ENCODE results near the gene FTSJ1.
A peak's percentile ranks its signal among the peaks of the same experiment; 100 is the strongest.

The FTSJ1 gene

DNA sequence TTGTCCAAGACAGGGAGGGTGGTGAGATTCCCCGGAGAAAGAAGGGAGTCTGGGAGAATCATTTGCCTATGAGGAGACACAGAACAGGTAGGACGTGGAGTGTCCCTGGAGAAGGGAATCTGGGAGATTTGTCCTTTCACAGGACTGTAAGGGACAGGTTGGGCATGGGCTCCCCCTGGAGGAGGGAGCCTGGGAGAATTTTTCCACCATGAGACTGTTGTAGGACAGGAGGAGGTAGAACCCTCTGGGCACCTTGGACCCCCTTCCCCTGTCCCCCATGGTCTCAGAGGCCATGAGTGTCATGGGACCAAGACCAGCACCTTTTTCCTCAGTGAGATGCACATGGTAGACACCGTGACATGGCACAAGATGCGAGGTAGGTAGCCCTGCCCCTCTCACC is 35.6 kb downstream of the FTSJ1 start:
- H3K4me2 ChIP-seq (ENCODE audit: low read depth, low read length) = no peak overlapping the region
- H3K79me2 ChIP-seq (ENCODE audit: low read length) = no peaks in the 10 kb centered on the region
- no peaks in the 10 kb centered on the region for H3F3A ChIP-seq (ENCODE audit: insufficient read depth, low read length)
- no peaks in the 10 kb centered on the region for H3K4me1 ChIP-seq (ENCODE audit: low read length)
- no peaks in the 10 kb centered on the region for H3K36me3 ChIP-seq (replicated peaks; ENCODE audit: insufficient read depth, low read length)
- no peaks in the 10 kb centered on the region for H3K27me3 ChIP-seq (replicated peaks; ENCODE audit: insufficient read depth, low read length)
- H3K9me2 ChIP-seq (replicated peaks; ENCODE audit: insufficient read depth, low read length) = no peaks in the 10 kb centered on the region
- H3K27ac ChIP-seq (ENCODE audit: low read length) = no peak overlapping the region
- TF ChIP-seq EZH2 (optimal IDR thresholded peaks at IDR 0.05; ENCODE audit: low read depth, low read length) = no peak
- TF ChIP-seq, protein P1, sequence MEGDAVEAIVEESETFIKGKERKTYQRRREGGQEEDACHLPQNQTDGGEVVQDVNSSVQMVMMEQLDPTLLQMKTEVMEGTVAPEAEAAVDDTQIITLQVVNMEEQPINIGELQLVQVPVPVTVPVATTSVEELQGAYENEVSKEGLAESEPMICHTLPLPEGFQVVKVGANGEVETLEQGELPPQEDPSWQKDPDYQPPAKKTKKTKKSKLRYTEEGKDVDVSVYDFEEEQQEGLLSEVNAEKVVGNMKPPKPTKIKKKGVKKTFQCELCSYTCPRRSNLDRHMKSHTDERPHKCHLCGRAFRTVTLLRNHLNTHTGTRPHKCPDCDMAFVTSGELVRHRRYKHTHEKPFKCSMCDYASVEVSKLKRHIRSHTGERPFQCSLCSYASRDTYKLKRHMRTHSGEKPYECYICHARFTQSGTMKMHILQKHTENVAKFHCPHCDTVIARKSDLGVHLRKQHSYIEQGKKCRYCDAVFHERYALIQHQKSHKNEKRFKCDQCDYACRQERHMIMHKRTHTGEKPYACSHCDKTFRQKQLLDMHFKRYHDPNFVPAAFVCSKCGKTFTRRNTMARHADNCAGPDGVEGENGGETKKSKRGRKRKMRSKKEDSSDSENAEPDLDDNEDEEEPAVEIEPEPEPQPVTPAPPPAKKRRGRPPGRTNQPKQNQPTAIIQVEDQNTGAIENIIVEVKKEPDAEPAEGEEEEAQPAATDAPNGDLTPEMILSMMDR (IDR thresholded peaks at IDR 0.05; ENCODE audit: low read length) = peak; percentile 18
- H3K4me3 ChIP-seq (ENCODE audit: low read length) = no peak overlapping the region
- DNase-seq = no peak
- no peaks in the 10 kb centered on the region for H4K20me1 ChIP-seq (ENCODE audit: insufficient read depth, low read length)
- no peak overlapping the region for H3K9ac ChIP-seq (ENCODE audit: low read length)
- H3K9me3 ChIP-seq (replicated peaks; ENCODE audit: insufficient read depth, low read length) = no peaks in the 10 kb centered on the region
- H2AFZ ChIP-seq (ENCODE audit: low read length) = no peak overlapping the region

DNA sequence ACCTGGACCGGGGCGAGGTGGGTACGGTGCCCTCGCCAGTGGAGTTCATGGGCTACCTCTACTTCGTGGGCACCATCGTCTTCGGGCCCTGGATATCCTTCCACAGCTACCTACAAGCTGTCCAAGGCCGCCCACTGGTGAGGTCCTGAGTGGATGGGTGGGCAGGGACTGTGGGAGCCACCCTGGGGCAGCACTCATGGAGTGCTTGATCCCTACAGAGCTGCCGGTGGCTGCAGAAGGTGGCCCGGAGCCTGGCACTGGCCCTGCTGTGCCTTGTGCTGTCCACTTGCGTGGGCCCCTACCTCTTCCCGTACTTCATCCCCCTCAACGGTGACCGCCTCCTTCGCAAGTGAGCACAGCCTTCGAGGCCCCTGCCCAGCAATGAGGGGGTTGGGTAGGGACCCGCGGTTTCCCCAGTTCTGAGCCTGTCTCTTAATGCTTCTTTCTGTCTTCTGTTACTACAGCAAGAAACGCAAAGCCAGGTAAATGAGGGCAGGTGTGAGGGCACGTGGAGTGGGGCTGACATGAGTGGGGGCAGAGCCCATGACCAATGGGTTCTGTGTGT is 36.5 kb downstream of the FTSJ1 start:
- H3K4me3 ChIP-seq (ENCODE audit: low read length) = no peak overlapping the region
- H3K27ac ChIP-seq (ENCODE audit: low read length) = no peak overlapping the region
- H4K20me1 ChIP-seq (ENCODE audit: insufficient read depth, low read length) = no peaks in the 10 kb centered on the region
- H3K4me1 ChIP-seq (ENCODE audit: low read length) = no peaks in the 10 kb centered on the region
- no peak for DNase-seq
- no peak overlapping the region for H3K4me2 ChIP-seq (ENCODE audit: low read depth, low read length)
- no peaks in the 10 kb centered on the region for H3F3A ChIP-seq (ENCODE audit: insufficient read depth, low read length)
- no peaks in the 10 kb centered on the region for H3K27me3 ChIP-seq (replicated peaks; ENCODE audit: insufficient read depth, low read length)
- H3K9ac ChIP-seq (ENCODE audit: low read length) = no peak overlapping the region
- H3K9me2 ChIP-seq (replicated peaks; ENCODE audit: insufficient read depth, low read length) = no peaks in the 10 kb centered on the region
- H3K36me3 ChIP-seq (replicated peaks; ENCODE audit: insufficient read depth, low read length) = no peaks in the 10 kb centered on the region
- TF ChIP-seq, protein P1 (IDR thresholded peaks at IDR 0.05; ENCODE audit: low read length) = no peak
- TF ChIP-seq EZH2phosphoT487 (IDR thresholded peaks at IDR 0.05; ENCODE audit: low read length) (no peak), EZH2 (optimal IDR thresholded peaks at IDR 0.05; ENCODE audit: low read depth, low read length) (no peak)
- H3K79me2 ChIP-seq (ENCODE audit: low read length) = no peaks in the 10 kb centered on the region
- no peak overlapping the region for H2AFZ ChIP-seq (ENCODE audit: low read length)
- H3K9me3 ChIP-seq (replicated peaks; ENCODE audit: insufficient read depth, low read length) = no peaks in the 10 kb centered on the region

DNA sequence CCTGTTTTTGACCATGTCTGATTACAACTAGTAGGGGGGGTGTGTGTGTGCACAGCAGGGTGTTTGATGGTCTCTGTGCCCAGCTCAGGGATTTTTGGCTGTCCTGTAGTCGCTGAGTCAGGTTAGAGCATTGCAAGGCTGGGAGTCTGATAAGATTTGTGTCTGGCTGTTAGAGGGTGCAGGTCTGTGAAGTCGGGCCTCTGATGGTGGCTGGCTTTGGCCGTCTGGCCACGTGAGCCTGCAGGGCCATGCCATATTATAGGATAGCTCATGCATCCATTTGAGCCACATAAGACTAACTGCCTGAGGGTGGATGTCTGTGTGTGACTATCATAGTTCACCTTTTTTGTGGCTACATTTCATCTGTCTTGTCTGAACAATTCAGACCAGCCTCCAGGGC is 37.7 kb downstream of the FTSJ1 start:
- no peaks in the 10 kb centered on the region for H3F3A ChIP-seq (ENCODE audit: insufficient read depth, low read length)
- H3K36me3 ChIP-seq (replicated peaks; ENCODE audit: insufficient read depth, low read length) = no peaks in the 10 kb centered on the region
- H3K4me1 ChIP-seq (ENCODE audit: low read length) = no peaks in the 10 kb centered on the region
- H3K79me2 ChIP-seq (ENCODE audit: low read length) = no peaks in the 10 kb centered on the region
- H4K20me1 ChIP-seq (ENCODE audit: insufficient read depth, low read length) = no peaks in the 10 kb centered on the region
- no peak overlapping the region for H3K27ac ChIP-seq (ENCODE audit: low read length)
- no peaks in the 10 kb centered on the region for H3K9me3 ChIP-seq (replicated peaks; ENCODE audit: insufficient read depth, low read length)
- no peaks in the 10 kb centered on the region for H3K9me2 ChIP-seq (replicated peaks; ENCODE audit: insufficient read depth, low read length)
- no peaks in the 10 kb centered on the region for H3K27me3 ChIP-seq (replicated peaks; ENCODE audit: insufficient read depth, low read length)
- no peak overlapping the region for H3K9ac ChIP-seq (ENCODE audit: low read length)
- TF ChIP-seq EZH2 (optimal IDR thresholded peaks at IDR 0.05; ENCODE audit: low read depth, low read length) = no peak
- H3K4me3 ChIP-seq (ENCODE audit: low read length) = no peak overlapping the region
- DNase-seq = no peak
- no peak overlapping the region for H2AFZ ChIP-seq (ENCODE audit: low read length)
- H3K4me2 ChIP-seq (ENCODE audit: low read depth, low read length) = no peak overlapping the region

DNA sequence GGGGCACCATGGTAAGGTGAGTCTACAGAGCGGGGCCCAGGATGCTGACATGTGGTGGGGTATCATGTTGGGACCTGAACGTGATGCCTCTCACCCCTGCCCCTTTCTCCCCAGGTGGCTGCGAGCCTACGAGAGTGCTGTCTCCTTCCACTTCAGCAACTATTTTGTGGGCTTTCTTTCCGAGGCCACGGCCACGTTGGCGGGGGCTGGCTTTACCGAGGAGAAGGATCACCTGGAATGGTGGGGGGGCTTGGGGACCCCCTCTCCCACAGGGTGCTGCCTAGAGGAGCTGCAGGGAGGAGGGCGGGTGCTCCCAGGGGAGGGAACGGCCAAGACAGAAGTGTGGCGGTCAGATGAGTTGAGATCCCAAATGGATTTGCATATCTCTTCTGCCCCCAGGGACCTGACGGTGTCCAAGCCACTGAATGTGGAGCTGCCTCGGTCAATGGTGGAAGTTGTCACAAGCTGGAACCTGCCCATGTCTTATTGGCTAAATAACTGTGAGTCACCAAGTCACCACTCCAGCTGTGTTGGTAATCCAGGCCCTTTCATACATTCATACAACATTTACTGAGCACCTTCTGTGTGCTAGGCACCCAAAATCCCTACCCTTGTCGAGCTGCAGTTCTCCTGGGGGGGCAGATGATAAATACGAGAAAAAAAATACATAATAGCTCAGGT is 38.3 kb downstream of the FTSJ1 start:
- no peaks in the 10 kb centered on the region for H4K20me1 ChIP-seq (ENCODE audit: insufficient read depth, low read length)
- no peak for TF ChIP-seq EZH2 (optimal IDR thresholded peaks at IDR 0.05; ENCODE audit: low read depth, low read length)
- TF ChIP-seq, protein P1 (IDR thresholded peaks at IDR 0.05; ENCODE audit: low read length) = no peak
- no peak for TF ChIP-seq EZH2phosphoT487 (IDR thresholded peaks at IDR 0.05; ENCODE audit: low read length)
- no peak for DNase-seq
- no peak overlapping the region for H3K4me2 ChIP-seq (ENCODE audit: low read depth, low read length)
- H3K9me3 ChIP-seq (replicated peaks; ENCODE audit: insufficient read depth, low read length) = no peaks in the 10 kb centered on the region
- no peak overlapping the region for H3K9ac ChIP-seq (ENCODE audit: low read length)
- H3F3A ChIP-seq (ENCODE audit: insufficient read depth, low read length) = no peaks in the 10 kb centered on the region
- H3K27ac ChIP-seq (ENCODE audit: low read length) = no peak overlapping the region
- H3K36me3 ChIP-seq (replicated peaks; ENCODE audit: insufficient read depth, low read length) = no peaks in the 10 kb centered on the region
- H3K27me3 ChIP-seq (replicated peaks; ENCODE audit: insufficient read depth, low read length) = no peaks in the 10 kb centered on the region
- no peak overlapping the region for H2AFZ ChIP-seq (ENCODE audit: low read length)
- no peaks in the 10 kb centered on the region for H3K79me2 ChIP-seq (ENCODE audit: low read length)
- no peaks in the 10 kb centered on the region for H3K4me1 ChIP-seq (ENCODE audit: low read length)
- H3K9me2 ChIP-seq (replicated peaks; ENCODE audit: insufficient read depth, low read length) = no peaks in the 10 kb centered on the region
- no peak overlapping the region for H3K4me3 ChIP-seq (ENCODE audit: low read length)

Data from MM.1S (cell line).